ENCODE data around the gene CD48. TPM values are rescaled to one million over a fixed set of nuclear protein-coding genes. Genes with fewer than 3 reads are reported as not detected.
"Not testable (repeated sequence)": the region's sequence is repeated elsewhere in the genome, so short reads cannot be mapped to it uniquely, and the experiment has no call there.

The CD48 gene
- polyA plus RNA-seq, 1 of the 3 experiments (the other 2 are of a cell fraction): not detected

- TF ChIP-seq, protein P1, sequence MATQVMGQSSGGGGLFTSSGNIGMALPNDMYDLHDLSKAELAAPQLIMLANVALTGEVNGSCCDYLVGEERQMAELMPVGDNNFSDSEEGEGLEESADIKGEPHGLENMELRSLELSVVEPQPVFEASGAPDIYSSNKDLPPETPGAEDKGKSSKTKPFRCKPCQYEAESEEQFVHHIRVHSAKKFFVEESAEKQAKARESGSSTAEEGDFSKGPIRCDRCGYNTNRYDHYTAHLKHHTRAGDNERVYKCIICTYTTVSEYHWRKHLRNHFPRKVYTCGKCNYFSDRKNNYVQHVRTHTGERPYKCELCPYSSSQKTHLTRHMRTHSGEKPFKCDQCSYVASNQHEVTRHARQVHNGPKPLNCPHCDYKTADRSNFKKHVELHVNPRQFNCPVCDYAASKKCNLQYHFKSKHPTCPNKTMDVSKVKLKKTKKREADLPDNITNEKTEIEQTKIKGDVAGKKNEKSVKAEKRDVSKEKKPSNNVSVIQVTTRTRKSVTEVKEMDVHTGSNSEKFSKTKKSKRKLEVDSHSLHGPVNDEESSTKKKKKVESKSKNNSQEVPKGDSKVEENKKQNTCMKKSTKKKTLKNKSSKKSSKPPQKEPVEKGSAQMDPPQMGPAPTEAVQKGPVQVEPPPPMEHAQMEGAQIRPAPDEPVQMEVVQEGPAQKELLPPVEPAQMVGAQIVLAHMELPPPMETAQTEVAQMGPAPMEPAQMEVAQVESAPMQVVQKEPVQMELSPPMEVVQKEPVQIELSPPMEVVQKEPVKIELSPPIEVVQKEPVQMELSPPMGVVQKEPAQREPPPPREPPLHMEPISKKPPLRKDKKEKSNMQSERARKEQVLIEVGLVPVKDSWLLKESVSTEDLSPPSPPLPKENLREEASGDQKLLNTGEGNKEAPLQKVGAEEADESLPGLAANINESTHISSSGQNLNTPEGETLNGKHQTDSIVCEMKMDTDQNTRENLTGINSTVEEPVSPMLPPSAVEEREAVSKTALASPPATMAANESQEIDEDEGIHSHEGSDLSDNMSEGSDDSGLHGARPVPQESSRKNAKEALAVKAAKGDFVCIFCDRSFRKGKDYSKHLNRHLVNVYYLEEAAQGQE (IDR thresholded peaks at IDR 0.05; ENCODE audit: low read depth, low read length): no peak
- TF ChIP-seq RCOR1 (IDR thresholded peaks at IDR 0.05; ENCODE audit: low read length): no peak
- TF ChIP-seq MEF2A (IDR thresholded peaks at IDR 0.05; ENCODE audit: borderline replicate concordance, low read depth): no peak
- TF ChIP-seq, protein P2, sequence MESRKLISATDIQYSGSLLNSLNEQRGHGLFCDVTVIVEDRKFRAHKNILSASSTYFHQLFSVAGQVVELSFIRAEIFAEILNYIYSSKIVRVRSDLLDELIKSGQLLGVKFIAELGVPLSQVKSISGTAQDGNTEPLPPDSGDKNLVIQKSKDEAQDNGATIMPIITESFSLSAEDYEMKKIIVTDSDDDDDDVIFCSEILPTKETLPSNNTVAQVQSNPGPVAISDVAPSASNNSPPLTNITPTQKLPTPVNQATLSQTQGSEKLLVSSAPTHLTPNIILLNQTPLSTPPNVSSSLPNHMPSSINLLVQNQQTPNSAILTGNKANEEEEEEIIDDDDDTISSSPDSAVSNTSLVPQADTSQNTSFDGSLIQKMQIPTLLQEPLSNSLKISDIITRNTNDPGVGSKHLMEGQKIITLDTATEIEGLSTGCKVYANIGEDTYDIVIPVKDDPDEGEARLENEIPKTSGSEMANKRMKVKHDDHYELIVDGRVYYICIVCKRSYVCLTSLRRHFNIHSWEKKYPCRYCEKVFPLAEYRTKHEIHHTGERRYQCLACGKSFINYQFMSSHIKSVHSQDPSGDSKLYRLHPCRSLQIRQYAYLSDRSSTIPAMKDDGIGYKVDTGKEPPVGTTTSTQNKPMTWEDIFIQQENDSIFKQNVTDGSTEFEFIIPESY (IDR thresholded peaks at IDR 0.05; ENCODE audit: borderline replicate concordance, low read depth): no peak
Measured at GRCh38 chr1:160705742-160706141, 5.9 kb downstream of the CD48 start (continued).

- CTCF ChIA-PET: interaction anchor here (0.9 kb wide), 1 partner anchor 22 kb away, joined by 3 read pairs; no protein-coding TSS in a partner anchor
- H3K9me2 ChIP-seq; H3K36me3 ChIP-seq (replicated peaks in 1 of 2; ENCODE audit: control insufficient read depth in 1 of 2, insufficient read depth in 2 of 2, low read length in 1 of 2); H3K9ac ChIP-seq; H3K27ac ChIP-seq (ENCODE audit: low read depth in 2 of 2, low read length in 1 of 2); H3K4me3 ChIP-seq (ENCODE audit: low read depth in 2 of 2, low read length in 1 of 2); DNase-seq; H2AFZ ChIP-seq (ENCODE audit: low read depth); H3K9me3 ChIP-seq; H3F3A ChIP-seq (replicated peaks; ENCODE audit: insufficient read depth); H4K20me1 ChIP-seq (ENCODE audit: insufficient read depth); POLR2A ChIA-PET; H3K4me1 ChIP-seq (ENCODE audit: control insufficient read depth in 1 of 2, insufficient read depth in 2 of 2, low read depth in 1 of 2, low read length in 1 of 2); H3K4me2 ChIP-seq; H3K79me2 ChIP-seq (ENCODE audit: insufficient read depth): not testable (repeated sequence)
- peaks cover 21% of the 10 kb centered on the region; the same call in 1 of the 2 replicates for H3K27me3 ChIP-seq (ENCODE audit: insufficient read depth)
- WGBS (ENCODE audit: low lambda C conversion rate): 6% methylated on average over 3 of the region's 3 CpGs
Measured at GRCh38 chr1:160705212-160705621, 6.4 kb downstream of the CD48 start.

- Histone ChIP-seq H3K4me1 (ENCODE audit: control insufficient read depth in 1 of 2, insufficient read depth in 2 of 2, low read depth in 1 of 2, low read length in 1 of 2) (no peaks in the 10 kb centered on the region), H4K20me1 (ENCODE audit: insufficient read depth) (no peaks in the 10 kb centered on the region), H3K27ac (ENCODE audit: low read depth in 2 of 2, low read length in 1 of 2) (no peak overlapping the region), H3K9me2 (no peaks in the 10 kb centered on the region), H3K9me3 (no peaks in the 10 kb centered on the region), H3K36me3 (replicated peaks in 1 of 2; ENCODE audit: control insufficient read depth in 1 of 2, insufficient read depth in 2 of 2, low read length in 1 of 2) (no peaks in the 10 kb centered on the region), H3F3A (replicated peaks; ENCODE audit: insufficient read depth) (no peaks in the 10 kb centered on the region), H3K27me3 (ENCODE audit: insufficient read depth) (peaks cover 21% of the 10 kb centered on the region; the same call in 1 of the 2 replicates), H3K4me3 (ENCODE audit: low read depth in 2 of 2, low read length in 1 of 2) (no peak overlapping the region), H3K4me2 (no peak overlapping the region), H2AFZ (ENCODE audit: low read depth) (no peak overlapping the region), H3K9ac (no peak overlapping the region), H3K79me2 (ENCODE audit: insufficient read depth) (no peaks in the 10 kb centered on the region)
- WGBS (ENCODE audit: low lambda C conversion rate): 7% methylated on average over 4 of the region's 4 CpGs
- ChIA-PET CTCF (interaction anchor here (0.9 kb wide), 1 partner anchor 23 kb away, joined by 3 read pairs; no protein-coding TSS in a partner anchor), POLR2A (no interaction called here)
- TF ChIP-seq MXI1 (IDR thresholded peaks at IDR 0.05; ENCODE audit: low read depth, low read length) (no peak), RFX5 (IDR thresholded peaks at IDR 0.05; ENCODE audit: low read length) (no peak), FOSL2 (IDR thresholded peaks at IDR 0.05; ENCODE audit: borderline replicate concordance, low read depth) (no peak), TCF12 (IDR thresholded peaks at IDR 0.05) (no peak), FOXM1 (IDR thresholded peaks at IDR 0.05; ENCODE audit: low read depth) (no peak), FOXJ3 (CRISPR knock-in tag; IDR thresholded peaks at IDR 0.05) (no peak), RAD21 (IDR thresholded peaks at IDR 0.05; ENCODE audit: low read length) (no peak)
- TF ChIP-seq, protein P3, sequence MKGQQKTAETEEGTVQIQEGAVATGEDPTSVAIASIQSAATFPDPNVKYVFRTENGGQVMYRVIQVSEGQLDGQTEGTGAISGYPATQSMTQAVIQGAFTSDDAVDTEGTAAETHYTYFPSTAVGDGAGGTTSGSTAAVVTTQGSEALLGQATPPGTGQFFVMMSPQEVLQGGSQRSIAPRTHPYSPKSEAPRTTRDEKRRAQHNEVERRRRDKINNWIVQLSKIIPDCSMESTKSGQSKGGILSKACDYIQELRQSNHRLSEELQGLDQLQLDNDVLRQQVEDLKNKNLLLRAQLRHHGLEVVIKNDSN (IDR thresholded peaks at IDR 0.05; ENCODE audit: borderline replicate concordance, low read depth): no peak
- TF ChIP-seq, protein P1 (IDR thresholded peaks at IDR 0.05; ENCODE audit: low read depth, low read length): no peak
- no peak for DNase-seq
Measured at GRCh38 chr1:160704250-160704649, 7.4 kb downstream of the CD48 start.
